Fibroblast of peridontal ligament (primary cell): ENCODE measurements around the gene AGAP1.
A peak's percentile ranks its signal among the peaks of the same experiment; 100 is the strongest.
"Not testable (repeated sequence)": the region's sequence is repeated elsewhere in the genome, so short reads cannot be mapped to it uniquely, and the experiment has no call there.

ENCODE experiments used
- DNase-seq: peaks from one replicate; pipeline ENCODE4 v3.0.0-alpha.2; 2010; ENCODE audit errors: extremely low read depth

The AGAP1 gene

DNA sequence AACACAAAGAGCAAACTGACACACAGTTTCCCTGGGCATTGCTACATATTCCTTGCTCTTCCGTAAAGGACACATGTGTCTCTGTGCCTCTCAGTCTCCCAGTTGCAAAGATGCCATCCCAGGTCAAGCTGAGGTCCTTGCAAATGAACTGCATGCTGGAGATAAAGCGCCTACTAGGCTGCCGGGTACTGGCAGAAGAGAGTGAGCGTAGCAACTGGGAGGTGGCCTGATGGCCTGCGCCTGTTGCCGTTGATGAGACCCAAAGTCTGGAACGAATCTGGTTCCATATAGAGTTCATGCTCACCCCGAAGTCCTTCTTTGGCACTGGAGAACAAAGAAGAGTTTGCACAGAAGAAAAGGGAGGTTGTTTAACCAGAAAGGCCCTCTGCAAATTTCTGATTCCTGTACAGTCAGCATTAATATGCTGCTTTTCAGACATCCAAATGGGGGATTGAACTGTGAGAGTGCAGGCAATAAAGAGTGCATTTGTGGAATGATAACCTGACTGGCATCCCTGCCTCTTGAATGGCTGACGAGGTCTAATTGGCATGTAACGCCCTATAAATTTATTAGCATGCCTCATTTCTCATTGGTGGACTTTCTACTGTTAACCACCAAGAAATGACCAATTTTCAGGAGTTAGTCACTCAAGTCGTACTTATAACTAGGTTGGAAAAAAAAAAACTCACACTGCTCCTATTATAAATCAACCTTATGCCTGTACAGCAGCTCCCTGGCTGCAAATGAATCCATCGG, 595.6 kb downstream of the AGAP1 start:
- no peak for DNase-seq

DNA sequence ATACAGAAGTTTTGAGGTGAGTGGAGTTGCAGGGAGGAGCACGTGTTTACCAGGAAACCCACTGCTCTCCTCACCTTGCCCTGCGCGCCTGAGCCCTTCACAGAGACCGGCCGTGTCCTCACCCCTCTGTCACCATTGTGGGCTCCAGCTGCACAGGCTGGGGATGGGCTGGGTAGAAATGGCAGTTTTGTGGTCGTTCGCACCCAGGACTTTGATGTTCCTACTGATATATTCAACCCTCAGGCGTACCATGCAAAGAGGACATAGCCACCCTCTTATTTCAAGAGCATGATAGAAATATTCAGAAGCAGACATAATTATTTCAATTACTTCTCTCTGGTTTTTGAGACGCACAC, 596.2 kb downstream of the AGAP1 start:
- no peak for DNase-seq

DNA sequence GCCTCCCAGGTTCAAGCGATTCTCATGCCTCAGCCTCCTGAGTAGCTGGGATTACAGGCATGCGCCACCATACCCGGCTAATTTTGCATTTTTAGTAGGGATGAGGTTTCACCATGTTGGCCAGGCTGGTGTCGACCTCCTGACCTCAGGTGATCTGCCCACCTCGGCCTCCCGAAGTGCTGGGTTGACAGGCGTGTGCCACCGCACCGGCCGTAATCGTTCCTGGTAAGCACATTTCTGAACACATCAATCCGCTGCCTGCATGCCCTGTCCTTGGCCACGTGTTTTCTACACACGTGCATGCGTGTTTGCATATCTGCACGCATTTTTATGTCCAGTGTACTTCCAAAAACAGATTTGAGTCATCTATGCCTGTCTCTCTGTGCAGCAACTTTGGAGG, 597.0 kb downstream of the AGAP1 start:
- not testable (repeated sequence) for DNase-seq

DNA sequence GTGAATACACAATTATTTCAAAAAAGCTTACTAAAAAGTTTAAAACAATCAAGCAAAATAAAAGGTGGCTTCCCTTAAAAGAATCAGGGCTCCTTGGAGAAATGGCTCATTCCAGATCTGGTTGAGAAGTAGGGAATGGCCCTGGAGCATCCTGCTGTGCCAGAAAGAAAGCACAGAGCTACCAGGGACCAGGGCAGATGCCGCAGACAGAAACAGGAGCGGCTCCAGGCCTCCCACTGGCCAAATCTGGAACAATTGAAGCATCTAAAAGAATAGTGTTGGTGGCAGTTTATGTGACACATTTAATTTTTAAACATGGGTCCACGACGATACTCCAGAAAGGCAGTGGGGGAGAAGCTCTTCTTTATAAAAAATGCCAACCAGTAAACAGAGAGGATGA, 598.9 kb downstream of the AGAP1 start:
- no peak for DNase-seq

DNA sequence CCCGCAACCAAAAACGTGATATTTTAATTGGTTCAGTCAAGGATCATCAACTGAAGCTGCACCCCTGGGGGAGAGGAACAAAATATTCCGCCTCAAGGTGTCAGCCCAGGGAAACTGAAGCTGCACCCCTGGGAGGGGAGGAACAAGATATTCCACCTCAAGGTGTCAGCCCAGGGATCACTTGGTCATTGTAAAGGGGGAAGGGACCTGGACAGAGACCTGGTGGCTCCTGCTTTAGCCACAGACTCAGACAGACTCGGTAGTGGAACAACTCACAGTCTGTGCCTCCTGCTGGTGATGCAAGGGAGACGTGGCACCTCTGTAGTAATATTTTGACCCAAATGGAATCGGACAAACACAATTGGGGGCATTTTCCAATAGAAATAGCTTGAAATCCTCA, 599.3 kb downstream of the AGAP1 start:
- DNase-seq: no peak

DNA sequence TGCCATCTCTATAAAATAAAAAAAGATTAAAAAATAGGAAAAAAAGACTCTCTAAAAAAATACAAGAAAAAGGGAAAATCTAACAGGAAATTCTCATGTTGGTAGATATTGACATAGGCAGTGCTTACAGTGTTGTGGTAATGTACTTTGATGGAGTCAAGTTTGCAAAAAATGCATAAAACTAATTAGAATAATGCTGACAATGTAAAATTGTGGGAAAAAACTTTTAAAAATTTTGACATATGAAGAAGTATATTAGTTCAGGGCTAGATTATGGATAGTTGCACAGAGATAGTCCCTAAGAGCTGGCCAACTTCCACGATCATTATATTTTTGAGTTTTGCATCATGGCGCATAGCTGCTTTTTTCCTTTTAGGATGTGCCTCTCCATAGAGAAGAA, 601.7 kb downstream of the AGAP1 start:
- no peak for DNase-seq

DNA sequence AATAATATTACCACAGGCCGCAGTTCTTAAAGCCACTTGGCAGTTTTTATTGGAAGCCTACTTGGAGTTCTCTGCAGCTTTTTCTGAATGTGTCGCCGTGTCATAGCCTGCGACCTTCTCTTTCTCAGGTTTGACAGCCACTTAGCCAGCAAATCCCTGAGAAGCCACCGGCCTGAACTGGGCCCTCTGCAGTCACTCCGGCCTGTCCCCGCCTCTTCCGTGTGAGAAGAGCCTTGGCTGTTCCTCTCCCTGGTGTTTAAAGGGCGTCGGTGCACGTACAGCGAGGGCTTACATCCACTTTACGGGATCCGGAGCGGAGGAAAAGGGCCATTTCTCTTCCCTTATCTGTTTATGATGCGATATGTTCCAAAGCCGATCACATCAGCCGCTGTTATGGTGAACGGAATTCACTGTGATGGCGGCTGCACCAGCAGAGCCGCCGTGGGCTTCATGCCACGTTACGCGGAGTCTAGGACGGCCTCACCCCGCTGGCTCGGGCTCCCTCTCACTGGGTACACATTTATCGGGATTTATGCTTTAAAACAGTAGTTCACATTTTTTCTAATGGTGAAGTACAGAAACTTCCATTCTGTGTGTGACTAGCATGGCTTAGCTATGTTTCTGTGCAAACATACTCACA, 607.6 kb downstream of the AGAP1 start:
- DNase-seq: no peak

DNA sequence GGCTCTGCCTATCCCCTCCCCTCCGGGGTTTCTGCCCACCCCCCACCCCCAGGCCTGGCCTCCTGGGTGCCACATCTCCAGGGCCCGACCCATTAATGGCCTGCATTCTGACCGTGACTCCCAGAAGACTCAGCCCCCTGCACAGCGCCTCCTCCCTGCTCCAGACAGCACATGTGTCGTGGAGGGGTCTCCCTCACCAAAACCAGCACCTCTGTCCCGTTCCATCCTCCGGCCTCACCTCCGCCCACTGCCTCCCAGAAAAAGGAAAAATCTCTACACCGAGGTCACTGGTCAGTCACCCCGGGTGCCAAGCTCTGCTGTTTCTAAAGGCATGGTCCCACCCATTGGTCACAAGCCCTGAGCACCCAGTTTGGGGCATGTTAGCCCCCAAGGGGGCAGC, 609.1 kb downstream of the AGAP1 start:
- DNase-seq: no peak

DNA sequence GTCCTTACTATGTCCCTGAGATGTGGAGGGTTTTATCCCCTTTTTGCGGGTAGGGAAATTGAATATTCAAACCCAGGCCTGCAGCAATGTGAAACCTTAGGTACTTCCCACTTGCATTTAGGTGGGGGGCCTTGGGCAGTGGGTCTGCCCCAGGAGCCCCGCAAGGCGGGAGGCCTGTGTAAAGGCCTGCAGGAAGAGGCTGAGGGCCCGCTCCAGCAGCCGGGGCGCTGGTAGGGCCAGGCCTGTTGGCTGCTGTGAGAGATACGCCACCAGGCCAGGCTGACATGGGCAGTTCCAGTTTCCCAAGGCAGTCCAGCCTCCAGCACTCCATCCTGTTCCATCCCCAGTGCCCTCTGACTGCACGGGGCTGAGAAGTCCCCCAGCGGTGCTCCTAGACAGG, 610.1 kb downstream of the AGAP1 start:
- no peak for DNase-seq

DNA sequence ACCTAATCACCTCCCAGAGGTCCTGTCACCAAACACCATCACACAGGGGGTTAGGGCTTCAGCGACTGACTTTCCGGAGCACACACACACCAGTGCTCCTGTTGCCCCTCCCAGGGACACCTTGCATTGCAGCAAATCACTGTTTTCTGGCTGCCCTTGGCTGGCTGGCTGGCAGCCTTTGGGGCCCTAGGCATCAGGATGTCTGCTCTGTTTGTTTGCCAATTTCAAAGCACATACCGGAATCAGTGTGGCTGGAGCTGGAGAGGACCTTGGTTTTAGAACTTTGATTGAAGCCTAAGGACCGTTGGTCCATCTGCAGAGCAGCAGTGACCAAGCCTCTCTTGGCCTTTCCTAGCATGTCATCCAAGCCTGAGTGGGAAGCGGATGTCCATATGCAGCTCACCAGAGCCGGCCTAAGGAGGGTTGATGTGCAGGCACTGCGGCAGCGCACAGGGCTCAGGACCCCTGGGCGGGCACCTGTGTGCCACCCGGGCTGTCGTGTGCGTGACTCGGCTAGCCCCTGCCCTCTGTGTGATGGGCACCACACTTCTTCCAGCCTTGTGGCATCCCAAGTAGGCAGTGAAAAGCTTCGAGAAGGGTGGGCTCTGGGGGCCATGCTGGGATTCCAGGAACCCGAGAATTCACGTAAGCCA, 612.2 kb downstream of the AGAP1 start:
- DNase-seq: no peak

DNA sequence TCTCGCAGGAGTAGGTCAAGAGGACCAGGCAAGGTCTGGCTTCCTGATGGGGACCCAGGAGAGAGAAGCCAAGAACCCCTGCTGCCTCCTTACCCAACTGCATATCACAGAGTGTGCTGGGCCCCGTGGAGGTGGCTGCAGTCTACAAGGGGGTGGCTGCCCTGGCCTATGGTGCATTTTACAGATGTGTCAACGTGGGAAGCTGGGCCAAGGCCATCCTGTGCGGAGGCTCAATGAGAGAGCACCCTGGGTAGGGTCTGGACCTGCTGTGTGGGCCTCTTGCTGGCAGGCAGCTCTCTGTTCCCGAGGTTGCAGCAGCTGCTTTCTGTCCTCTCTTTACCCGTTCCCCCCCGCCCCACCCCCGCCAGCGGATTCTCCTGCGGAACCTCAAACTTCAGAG, 612.9 kb downstream of the AGAP1 start:
- no peak for DNase-seq

DNA sequence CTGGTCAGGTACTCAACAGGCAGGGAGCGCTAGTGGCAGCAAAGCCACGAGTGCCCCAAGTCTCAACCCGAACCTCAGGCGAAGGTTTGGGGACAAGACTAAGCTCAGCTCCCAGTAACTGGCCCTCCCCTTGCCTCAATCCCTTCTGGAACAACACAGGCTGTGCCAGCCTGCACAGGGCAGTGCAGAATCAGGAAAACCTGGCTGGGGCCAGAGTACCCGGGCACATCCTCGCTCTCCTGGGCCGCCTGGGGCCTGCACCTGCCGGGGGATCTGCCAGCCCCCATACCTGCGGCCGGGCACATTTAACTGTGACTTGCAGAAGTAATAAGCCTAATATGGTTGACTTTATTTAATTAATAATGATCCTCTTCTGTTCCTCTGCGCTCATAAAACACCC, 613.7 kb downstream of the AGAP1 start:
- no peak for DNase-seq

DNA sequence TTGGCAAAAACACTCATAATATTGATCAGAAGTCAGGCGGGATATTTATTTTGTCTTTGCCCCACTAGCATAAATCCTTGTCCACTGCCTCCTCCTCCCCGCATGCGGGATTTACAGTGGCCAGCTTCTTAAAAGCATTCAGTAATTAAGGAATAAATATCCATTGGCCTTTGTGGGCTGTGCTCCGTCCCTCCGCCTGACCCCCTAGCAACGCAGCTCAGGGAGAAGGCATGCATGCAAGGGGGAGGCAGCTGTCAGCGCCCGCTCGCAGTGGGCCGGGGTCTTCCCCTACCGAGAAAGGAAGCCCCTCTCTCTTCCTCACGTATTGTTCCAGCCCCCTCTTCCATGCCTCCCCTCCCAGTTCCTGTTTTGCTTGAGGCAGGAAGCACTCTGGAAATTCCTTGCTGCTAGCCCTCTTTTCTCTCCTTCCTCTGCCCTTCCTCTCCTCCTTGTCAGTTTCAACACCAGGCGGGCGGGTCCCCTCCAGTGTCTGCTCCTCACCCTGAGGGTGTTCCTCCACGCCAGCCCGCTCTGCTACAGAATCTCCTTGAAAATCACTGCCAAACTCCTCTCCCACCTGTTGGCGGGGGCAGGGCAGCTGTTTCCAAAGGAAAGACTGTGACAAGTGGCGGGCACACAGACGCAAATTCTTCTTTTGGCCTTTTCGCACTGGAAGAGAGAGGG, 614.2 kb downstream of the AGAP1 start:
- DNase-seq: no peak

DNA sequence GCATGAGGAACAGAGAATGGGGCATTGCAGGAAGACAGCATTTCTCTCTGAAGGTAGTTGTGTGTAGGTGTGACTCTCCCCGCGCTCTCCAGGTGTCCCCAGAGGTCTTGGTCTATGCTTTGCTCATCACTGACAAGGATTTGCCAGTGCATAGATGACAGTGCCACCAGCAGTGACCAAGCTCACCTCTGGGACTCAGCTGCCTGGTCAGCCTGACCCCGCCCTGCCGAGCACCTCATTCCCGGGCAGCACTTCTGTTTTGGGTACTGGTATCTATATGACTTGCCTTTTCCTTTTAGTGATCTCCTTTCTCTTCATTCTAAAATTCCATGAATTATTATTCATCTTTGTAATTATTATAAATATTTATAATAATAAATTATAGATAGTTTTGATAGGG, 615.2 kb downstream of the AGAP1 start:
- DNase-seq: no peak

DNA sequence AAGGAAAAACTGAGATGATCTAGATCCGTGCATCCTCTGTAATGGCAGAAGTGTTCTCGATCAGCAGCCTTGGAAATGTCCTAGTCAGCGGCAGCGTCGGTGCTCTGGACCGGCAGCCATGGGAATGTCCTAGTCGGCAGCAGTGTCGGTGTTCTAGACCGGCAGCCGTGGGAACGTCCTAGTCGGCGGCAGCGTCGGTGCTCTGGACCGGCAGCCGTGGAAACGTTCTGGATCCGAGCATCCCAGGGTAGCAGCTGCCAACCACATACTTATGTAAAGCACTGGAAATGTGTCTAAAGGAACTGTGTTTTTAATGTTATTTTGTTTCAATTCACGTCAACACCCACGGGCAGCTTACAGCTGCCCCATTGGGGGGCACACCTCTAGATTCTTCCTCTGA, 615.6 kb downstream of the AGAP1 start:
- no peak for DNase-seq

DNA sequence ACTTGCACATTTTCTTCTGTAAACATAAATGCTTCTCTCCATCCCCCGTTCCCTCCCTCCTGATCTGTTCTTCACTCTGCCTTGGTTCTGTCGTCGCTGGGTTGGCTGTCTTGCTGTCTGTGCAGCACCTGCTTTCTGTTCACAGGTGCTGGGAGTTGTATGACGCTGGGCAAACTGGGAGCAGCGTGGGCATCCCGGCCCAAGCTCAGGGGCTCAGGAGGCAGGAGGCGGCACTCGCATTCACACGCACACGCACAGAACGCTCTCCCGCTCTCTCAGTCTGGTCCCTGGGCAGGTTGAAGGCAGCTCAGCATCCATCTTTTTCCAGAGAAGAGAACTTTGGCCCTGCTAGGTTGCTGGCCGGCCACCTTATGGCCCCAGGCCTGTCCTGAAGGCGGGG, 618.6 kb downstream of the AGAP1 start:
- DNase-seq: no peak

DNA sequence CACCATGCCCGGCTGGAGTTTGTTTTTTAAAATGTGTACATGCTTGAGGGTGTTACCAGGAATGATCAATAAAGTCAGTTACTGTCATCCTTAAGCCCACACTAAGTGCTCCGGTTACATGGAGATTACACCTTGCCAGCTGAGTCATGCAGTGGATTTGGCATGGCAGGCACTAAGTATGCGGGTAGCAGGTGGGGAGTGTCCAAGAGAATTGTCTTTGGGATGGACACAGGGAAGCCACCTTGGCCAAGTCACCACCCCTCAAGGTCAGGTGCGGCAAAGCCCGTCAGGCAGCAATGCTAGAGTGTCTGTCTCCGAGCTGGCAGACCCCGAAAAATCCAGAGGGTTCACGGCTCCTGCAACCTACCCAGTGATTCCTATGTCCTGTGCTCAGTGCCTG, 619.6 kb downstream of the AGAP1 start:
- DNase-seq: no peak

DNA sequence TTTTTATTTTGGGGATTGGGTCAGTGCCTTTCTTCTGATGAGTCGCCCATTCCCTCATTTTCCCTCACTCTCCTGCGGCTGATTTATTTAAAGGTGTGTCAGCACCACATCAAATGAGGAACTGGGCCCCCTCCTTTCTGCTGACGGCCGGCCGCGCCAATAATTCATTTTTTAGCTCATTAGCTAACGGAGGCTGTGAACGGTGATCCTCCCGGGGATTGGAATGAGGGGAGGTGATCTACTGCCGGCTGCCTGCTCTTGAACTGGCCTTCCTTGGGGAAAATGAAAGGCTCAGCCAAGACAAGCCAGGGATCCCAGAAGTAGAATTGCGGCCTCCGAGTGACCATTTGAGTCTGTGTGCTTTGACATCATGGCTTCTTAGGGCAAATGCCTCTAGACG, 620.1 kb downstream of the AGAP1 start:
- no peak for DNase-seq

DNA sequence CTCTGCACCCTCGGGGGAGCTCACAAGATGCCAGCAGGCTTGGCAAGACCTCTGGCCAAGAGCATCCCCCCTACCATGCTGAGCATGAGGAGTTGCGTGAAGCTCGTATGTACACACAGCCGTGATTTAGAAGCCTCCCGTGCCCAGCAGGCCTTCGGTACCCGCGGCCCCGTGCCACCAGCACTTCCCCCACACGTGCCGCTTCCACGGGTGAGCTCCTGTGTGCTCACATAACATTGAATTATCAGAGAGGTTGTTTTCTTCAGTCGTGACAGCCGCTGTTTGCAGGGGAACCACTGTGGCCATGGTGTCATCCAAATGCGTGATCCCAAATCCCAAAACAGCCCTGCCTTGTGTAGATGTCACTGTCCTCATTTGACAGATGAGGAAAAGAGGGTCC, 621.1 kb downstream of the AGAP1 start:
- no peak for DNase-seq

DNA sequence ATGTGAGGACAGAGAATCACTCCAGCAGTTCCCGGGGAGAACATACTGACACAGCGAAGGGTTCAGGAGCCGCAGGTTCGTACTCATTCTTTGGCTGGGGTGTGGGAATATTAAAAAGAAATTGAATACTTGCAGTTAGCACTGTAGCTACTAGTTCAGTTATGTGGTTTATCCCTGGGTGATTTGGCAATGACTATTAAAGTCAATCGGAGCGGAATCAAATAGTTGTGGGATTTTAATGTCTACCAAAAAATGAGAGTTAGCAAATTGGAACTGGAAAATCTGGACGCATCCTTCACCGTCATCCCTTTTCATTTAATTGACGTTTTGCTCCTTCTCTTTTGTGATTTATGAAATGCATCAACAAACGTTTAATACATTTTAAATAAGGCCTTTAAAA, 623.6 kb downstream of the AGAP1 start:
- peak; percentile 9 for DNase-seq

DNA sequence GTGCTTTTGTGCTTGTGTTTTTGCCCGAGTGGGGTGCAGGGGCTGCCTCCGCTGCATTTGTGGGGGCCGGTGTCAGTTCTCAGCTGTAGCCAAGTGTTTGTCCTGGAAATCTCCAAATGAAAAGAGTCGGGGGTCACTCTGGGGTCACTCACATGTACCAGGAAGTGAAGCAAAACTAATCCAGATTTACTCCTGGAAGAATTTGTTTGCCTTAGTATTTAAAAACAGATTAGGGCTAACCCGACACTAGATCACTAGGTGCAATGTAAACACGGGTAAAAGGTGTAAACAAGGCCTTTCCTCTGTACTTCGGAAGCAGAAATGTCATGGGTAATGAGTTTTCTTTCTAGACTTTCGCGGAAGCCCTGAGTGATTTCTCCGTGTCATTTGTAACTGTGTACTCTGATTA, 624.0 kb downstream of the AGAP1 start:
- no peak for DNase-seq

DNA sequence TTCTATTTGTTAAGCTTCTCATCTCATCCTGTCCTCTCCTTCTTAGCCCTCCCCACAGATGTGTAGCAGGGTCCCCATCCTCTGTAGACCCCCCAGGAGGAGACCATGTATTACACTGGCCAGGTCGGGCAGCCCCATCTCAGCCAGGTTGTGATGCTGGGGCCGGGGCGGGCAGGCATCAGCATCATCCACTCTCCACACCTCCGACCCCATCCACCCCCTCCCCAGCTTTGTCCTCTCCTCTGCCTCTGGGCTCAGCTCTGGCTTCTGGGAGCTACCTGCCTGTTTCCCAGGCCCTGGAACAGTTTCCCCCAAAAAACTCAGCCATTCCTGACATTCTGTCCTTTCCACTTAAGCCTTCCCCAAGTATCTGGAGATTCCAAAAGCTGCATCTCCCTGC, 625.2 kb downstream of the AGAP1 start:
- DNase-seq: no peak

DNA sequence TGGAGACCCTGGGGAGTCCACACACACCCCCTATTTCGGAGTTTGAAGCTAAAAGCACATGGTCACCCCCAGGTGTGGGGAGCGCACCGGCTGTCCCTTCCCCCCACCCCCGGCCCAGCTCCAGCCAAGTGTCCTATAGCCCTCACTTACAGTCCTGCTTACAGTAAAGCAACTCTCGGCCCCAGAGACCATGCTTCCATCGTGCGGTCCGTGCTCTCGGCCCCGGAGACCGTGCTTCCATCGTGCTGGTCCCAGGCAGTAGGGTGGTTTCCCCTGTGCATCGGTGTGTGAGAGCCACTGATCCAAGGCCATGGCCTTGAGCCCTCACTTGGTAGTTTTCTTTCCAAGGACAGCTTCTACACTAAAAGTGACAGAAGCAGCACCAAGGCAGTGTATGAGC, 625.6 kb downstream of the AGAP1 start:
- DNase-seq: no peak
